ENCODE results near the gene SEPTIN8. TPM values are rescaled to one million over a fixed set of nuclear protein-coding genes. Genes with fewer than 3 reads are reported as not detected.

SEPTIN8 gene
- total RNA-seq, 1 donor from 2014 or later, result 127 TPM

DNA sequence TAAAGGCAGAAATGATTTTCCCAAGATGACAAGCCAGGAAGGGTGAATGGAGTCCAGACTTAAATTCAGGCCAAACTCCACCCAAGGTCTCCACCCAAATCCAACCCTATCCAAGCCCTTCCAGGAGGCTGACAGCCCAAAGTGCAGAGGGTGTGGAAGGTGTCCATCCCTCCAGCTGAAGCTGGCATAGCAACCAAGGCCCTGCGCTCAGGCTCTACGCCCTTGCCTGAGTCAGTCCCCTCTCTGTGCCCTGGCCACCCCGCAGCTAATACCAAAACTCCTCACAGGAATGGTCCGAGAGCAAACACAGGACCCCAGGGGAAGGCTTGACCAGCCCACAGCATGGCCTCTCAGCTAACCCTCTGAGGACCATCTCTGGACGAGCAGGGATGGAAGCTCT, 2.1 kb downstream of the SEPTIN8 start:
- Mint-ChIP-seq H3K27me3 (ENCODE audit: low read depth) (peaks cover 1% of the 10 kb centered on the region), H3K27ac (ENCODE audit: unreplicated experiment) (peak overlapping the region; percentile 89), H3K36me3 (ENCODE audit: low read depth) (no peaks in the 10 kb centered on the region), H3K4me3 (ENCODE audit: unreplicated experiment) (peak overlapping the region; percentile 80), H3K9me3 (ENCODE audit: low read depth) (no peaks in the 10 kb centered on the region), H3K4me1 (ENCODE audit: low read depth) (peaks cover 66% of the 10 kb centered on the region)
- TF ChIP-seq, protein P1, sequence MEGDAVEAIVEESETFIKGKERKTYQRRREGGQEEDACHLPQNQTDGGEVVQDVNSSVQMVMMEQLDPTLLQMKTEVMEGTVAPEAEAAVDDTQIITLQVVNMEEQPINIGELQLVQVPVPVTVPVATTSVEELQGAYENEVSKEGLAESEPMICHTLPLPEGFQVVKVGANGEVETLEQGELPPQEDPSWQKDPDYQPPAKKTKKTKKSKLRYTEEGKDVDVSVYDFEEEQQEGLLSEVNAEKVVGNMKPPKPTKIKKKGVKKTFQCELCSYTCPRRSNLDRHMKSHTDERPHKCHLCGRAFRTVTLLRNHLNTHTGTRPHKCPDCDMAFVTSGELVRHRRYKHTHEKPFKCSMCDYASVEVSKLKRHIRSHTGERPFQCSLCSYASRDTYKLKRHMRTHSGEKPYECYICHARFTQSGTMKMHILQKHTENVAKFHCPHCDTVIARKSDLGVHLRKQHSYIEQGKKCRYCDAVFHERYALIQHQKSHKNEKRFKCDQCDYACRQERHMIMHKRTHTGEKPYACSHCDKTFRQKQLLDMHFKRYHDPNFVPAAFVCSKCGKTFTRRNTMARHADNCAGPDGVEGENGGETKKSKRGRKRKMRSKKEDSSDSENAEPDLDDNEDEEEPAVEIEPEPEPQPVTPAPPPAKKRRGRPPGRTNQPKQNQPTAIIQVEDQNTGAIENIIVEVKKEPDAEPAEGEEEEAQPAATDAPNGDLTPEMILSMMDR (IDR thresholded peaks at IDR 0.05), result no peak
- peak; percentile 64 for DNase-seq (ENCODE audit: low spot score)

DNA sequence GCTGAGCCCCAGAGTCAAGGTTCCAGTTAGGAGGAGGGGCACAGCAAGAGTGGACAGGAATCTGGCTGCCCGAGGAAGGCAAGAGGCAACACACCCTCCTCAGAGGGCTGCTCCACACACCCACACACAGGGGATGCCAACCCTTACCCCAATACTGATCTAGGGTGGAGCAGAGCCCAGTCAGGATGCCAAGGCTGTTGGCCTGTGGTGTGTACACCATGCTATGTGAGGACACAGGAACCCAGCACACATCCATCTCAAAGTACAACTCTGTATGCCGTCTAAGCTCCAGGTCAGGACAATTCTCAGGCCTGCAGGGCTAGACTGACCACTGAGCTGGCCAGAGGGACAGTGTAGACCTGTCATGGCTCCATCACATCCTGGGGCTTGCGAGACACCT, 2.6 kb downstream of the SEPTIN8 start:
- Mint-ChIP-seq H3K27ac (ENCODE audit: unreplicated experiment) (peak overlapping the region; percentile 80), H3K27me3 (ENCODE audit: low read depth) (no peaks in the 10 kb centered on the region), H3K9me3 (ENCODE audit: low read depth) (no peaks in the 10 kb centered on the region), H3K36me3 (ENCODE audit: low read depth) (no peaks in the 10 kb centered on the region), H3K4me1 (ENCODE audit: low read depth) (peaks cover 66% of the 10 kb centered on the region), H3K4me3 (ENCODE audit: unreplicated experiment) (peak overlapping the region; percentile 80)
- DNase-seq (ENCODE audit: low spot score), result peak; percentile 40
- TF ChIP-seq, protein P1 (IDR thresholded peaks at IDR 0.05), result no peak

DNA sequence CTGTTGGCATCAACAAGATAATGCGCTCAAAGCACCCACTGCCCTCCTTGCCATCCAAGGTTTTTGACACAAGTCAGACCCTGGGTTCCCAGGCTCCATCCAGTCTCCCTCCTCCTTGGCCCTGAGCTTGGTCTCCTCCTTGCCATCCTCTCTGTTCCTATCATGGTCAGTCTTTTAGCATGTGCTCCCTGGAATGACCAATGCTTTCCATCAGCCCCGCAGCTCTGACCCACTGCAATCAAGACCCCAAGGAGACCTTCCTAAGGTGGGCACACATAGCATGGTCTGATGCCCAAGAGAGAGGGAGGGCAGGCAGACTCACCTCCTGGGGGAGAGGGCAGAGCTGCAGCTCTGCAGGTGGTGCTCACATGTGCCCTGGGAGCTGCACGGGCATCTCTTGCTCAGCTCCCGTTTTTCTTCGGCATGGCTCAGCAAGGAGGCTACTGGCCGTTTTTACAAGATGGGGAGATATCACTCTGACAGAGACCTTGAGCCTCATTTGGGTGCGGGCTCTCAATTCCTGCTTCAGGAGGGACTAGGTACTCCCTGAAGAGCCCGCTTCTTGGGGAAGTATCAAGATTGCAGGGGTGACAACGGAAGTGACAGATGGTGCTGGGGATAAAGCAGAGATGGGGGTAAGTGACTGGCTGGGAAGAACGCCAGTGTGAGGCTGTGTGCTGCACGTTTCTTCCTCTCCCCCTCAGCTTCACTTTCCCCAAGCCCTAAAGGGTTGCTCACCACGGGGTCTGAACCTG, 3.3 kb downstream of the SEPTIN8 start:
- H3K27ac Mint-ChIP-seq (ENCODE audit: unreplicated experiment), result peak overlapping the region; percentile 80
- no peak overlapping the region for H3K4me3 Mint-ChIP-seq (ENCODE audit: unreplicated experiment)
- TF ChIP-seq, protein P1 (IDR thresholded peaks at IDR 0.05), result no peak

DNA sequence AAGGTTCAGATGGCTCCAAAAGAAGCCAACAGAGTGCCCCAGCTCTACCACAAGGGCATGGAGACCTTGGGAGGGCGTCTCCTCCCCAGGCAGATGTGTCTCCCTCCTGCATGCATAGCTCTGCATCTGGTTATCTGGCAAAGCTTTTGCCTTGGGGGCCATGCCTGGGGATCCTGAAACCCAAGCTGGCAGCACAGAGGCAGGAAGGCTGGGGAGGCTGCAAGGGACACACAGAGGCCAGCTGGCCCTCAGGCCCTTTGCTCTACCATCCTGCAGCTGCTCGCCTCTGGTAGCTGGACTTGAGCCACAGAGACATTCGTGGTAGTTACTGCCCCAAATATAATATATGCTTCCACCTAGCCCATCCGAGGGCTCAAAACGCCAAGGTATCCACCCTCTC, 3.9 kb downstream of the SEPTIN8 start:
- Mint-ChIP-seq H3K27me3 (ENCODE audit: low read depth) (no peaks in the 10 kb centered on the region), H3K36me3 (ENCODE audit: low read depth) (no peaks in the 10 kb centered on the region), H3K9me3 (ENCODE audit: low read depth) (no peaks in the 10 kb centered on the region), H3K4me1 (ENCODE audit: low read depth) (peaks cover 75% of the 10 kb centered on the region), H3K4me3 (ENCODE audit: unreplicated experiment) (no peak overlapping the region), H3K27ac (ENCODE audit: unreplicated experiment) (peak overlapping the region; percentile 95)
- TF ChIP-seq, protein P1 (IDR thresholded peaks at IDR 0.05), result no peak
- DNase-seq (ENCODE audit: low spot score), result peak; percentile 35

More for the DNA sequence above, 3.3 kb downstream of the SEPTIN8 start:
- peaks cover 72% of the 10 kb centered on the region for H3K4me1 Mint-ChIP-seq (ENCODE audit: low read depth)
- no peaks in the 10 kb centered on the region for H3K9me3 Mint-ChIP-seq (ENCODE audit: low read depth)
- peak; percentile 57 for DNase-seq (ENCODE audit: low spot score)
- H3K36me3 Mint-ChIP-seq (ENCODE audit: low read depth), result no peaks in the 10 kb centered on the region
- no peaks in the 10 kb centered on the region for H3K27me3 Mint-ChIP-seq (ENCODE audit: low read depth)

DNA sequence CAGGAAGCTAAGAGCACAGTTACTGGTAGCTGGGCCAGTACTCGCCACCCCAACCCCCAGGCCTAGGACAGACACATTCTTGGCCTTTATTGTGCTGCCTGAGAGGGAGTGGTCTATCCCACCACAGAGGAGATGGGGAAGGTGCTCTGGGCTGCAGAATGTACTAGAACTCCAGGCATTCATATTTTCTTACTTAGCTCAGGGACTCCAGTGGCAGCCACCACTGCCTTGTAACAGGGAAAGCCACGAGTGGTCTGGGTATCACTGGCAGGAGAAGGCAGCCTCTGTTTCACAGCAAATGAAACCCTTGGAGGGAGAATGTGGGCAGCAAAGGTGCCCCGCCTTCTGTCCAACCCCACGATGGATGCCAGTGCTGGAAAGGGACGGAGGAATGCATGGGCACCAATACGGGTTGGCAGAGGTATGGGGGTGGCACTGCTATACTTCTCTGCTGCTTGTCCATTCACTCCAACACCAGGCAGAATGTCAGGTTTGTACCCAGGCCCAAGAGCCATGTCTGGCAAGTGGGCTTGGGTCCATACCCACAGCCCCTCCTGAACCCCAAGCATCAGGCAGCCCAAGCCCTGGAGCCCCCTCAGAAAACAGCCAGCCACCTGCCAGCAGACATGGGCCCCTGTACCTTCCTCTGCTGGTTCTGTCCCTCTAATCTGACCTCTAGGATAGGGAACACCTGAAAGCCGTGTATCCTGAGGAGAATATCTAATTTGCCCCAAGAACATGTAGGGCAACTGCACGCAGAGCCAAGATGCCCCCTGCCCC, 4.6 kb downstream of the SEPTIN8 start:
- Mint-ChIP-seq H3K4me3 (ENCODE audit: unreplicated experiment) (no peak overlapping the region), H3K9me3 (ENCODE audit: low read depth) (no peaks in the 10 kb centered on the region), H3K27me3 (ENCODE audit: low read depth) (no peaks in the 10 kb centered on the region), H3K27ac (ENCODE audit: unreplicated experiment) (peak overlapping the region; percentile 95), H3K36me3 (ENCODE audit: low read depth) (no peaks in the 10 kb centered on the region), H3K4me1 (ENCODE audit: low read depth) (peaks cover 77% of the 10 kb centered on the region)
- TF ChIP-seq, protein P1 (IDR thresholded peaks at IDR 0.05), result no peak
- peak; percentile 47 for DNase-seq (ENCODE audit: low spot score)
